HG03060 (cell line): ENCODE results near the gene GDPD4.

ENCODE experiments used
- ATAC-seq: cut with Tn5 transposase; IDR thresholded peaks from one replicate; pipeline ENCODE4 v1.9.1; 2021; ENCODE audit warnings: low read depth, moderate number of reproducible peaks; ENCODE audit not compliant: unreplicated experiment

GDPD4 gene

GRCh38 chr11:77301510-77301909 is at the start of gene GDPD4:
TSS of gene GDPD4 (minus strand) at chr11:77301686. CDS start at chr11:77285137, 16,549 bp downstream.
- no peak for ATAC-seq

- no peak for ATAC-seq
Observed at GRCh38 chr11:77347948-77348347, 46.5 kb upstream of the GDPD4 start.

GRCh38 chr11:77346906-77347603 is 45.6 kb upstream of the GDPD4 start:
- no peak for ATAC-seq

GRCh38 chr11:77345621-77346020 is 44.1 kb upstream of the GDPD4 start:
- no peak for ATAC-seq

- no peak for ATAC-seq
Observed at GRCh38 chr11:77340501-77340900, 39.0 kb upstream of the GDPD4 start.

- ATAC-seq: no peak
Observed at GRCh38 chr11:77332259-77332658, 30.8 kb upstream of the GDPD4 start.

- ATAC-seq: no peak
Observed at GRCh38 chr11:77325159-77325558, 23.7 kb upstream of the GDPD4 start.

GRCh38 chr11:77324508-77324907 is 23.0 kb upstream of the GDPD4 start:
- ATAC-seq: no peak

- ATAC-seq: no peak
Observed at GRCh38 chr11:77322926-77323590, 21.6 kb upstream of the GDPD4 start.

- ATAC-seq: no peak
Observed at GRCh38 chr11:77322506-77322905, 21.0 kb upstream of the GDPD4 start.

- no peak for ATAC-seq
Observed at GRCh38 chr11:77320351-77320750, 18.9 kb upstream of the GDPD4 start.

- no peak for ATAC-seq
Observed at GRCh38 chr11:77318600-77318999, 17.1 kb upstream of the GDPD4 start.

GRCh38 chr11:77316733-77317342 is 15.4 kb upstream of the GDPD4 start:
- ATAC-seq: no peak

GRCh38 chr11:77312107-77312506 is 10.6 kb upstream of the GDPD4 start:
- ATAC-seq: no peak

- ATAC-seq: no peak
Observed at GRCh38 chr11:77311701-77312100, 10.2 kb upstream of the GDPD4 start.

GRCh38 chr11:77310721-77311120 is 9.2 kb upstream of the GDPD4 start:
- ATAC-seq: no peak

GRCh38 chr11:77309401-77310085 is 8.1 kb upstream of the GDPD4 start:
- no peak for ATAC-seq

GRCh38 chr11:77308838-77309237 is 7.4 kb upstream of the GDPD4 start:
- ATAC-seq: no peak

GRCh38 chr11:77303328-77303727 is 1.8 kb upstream of the GDPD4 start:
- ATAC-seq: no peak

GRCh38 chr11:77302752-77303151 is 1.3 kb upstream of the GDPD4 start:
- no peak for ATAC-seq

GRCh38 chr11:77300695-77301094 is 791 bp downstream of the GDPD4 start:
- ATAC-seq: no peak
